ENCODE measurements around the gene SLF2. TPM values are rescaled to one million over a fixed set of nuclear protein-coding genes. Genes with fewer than 3 reads are reported as not detected.

The SLF2 gene
- total RNA-seq, 2 donors from 2014 or later = 14.6 to 41.6 TPM

- Histone ChIP-seq H3K36me3 (peaks cover 6% of the 10 kb centered on the region), H3K4me1 (ENCODE audit: control insufficient read depth in 1 of 2, low read depth in 2 of 2) (peaks cover 17 to 24% of the 10 kb centered on the region in 2 donors), H3K27ac (no peak overlapping the region), H3K9me3 (no peaks in the 10 kb centered on the region), H3K27me3 (replicated peaks; ENCODE audit: insufficient read depth) (no peaks in the 10 kb centered on the region), H3K4me3 (no peak overlapping the region)
- DNase-seq (ENCODE audit: low spot score) = no peak
- TF ChIP-seq CTCF (IDR thresholded peaks at IDR 0.05) = no peak
- ATAC-seq (ENCODE audit: insufficient number of reproducible peaks, low FRiP score, low read depth) = no peak
Observed at GRCh38 chr10:100984672-100985177, 72.0 kb downstream of the SLF2 start.

GRCh38 chr10:100985336-100985735 lies 72.6 kb downstream of the SLF2 start:
- DNase-seq (ENCODE audit: low spot score) = no peak
- Histone ChIP-seq H3K36me3 (peaks cover 6% of the 10 kb centered on the region), H3K9me3 (no peaks in the 10 kb centered on the region), H3K27me3 (replicated peaks; ENCODE audit: insufficient read depth) (no peaks in the 10 kb centered on the region), H3K4me3 (no peak overlapping the region), H3K27ac (no peak overlapping the region), H3K4me1 (ENCODE audit: control insufficient read depth in 1 of 2, low read depth in 2 of 2) (peaks cover 17 to 24% of the 10 kb centered on the region in 2 donors)
- ATAC-seq (ENCODE audit: insufficient number of reproducible peaks, low FRiP score, low read depth) = no peak
- no peak for TF ChIP-seq CTCF (IDR thresholded peaks at IDR 0.05)

- ATAC-seq (ENCODE audit: insufficient number of reproducible peaks, low FRiP score, low read depth) = no peak
- DNase-seq (ENCODE audit: low spot score) = no peak
- H3K4me1 ChIP-seq (ENCODE audit: control insufficient read depth in 1 of 2, low read depth in 2 of 2) = peaks cover 17 to 24% of the 10 kb centered on the region in 2 donors
Observed at GRCh38 chr10:100986623-100986951, 73.8 kb downstream of the SLF2 start.

GRCh38 chr10:100986952-100987684 lies 74.4 kb downstream of the SLF2 start, which contains the start of the genes MRPL43 and TWNK:
Gene MRPL43, minus strand, starts transcription at chr10:100987497. Its CDS starts 54 bp downstream, at chr10:100987443.
Gene TWNK, plus strand, starts transcription at chr10:100987543. Its CDS starts 668 bp downstream, at chr10:100988211.
- Histone ChIP-seq H3K27ac (peak within 1 kb of the TSS; percentile 63 to 68), H3K4me3 (peak within 1 kb of the TSS; percentile 89), H3K36me3 (peaks cover 9% of the 10 kb centered on the region), H3K4me1 (ENCODE audit: control insufficient read depth in 1 of 2, low read depth in 2 of 2) (peaks cover 17 to 24% of the 10 kb centered on the region in 2 donors), H3K27me3 (replicated peaks; ENCODE audit: insufficient read depth) (no peaks in the 10 kb centered on the region), H3K9me3 (no peaks in the 10 kb centered on the region)
- no peak for TF ChIP-seq CTCF (IDR thresholded peaks at IDR 0.05)
- ATAC-seq (ENCODE audit: insufficient number of reproducible peaks, low FRiP score, low read depth) (peak; percentile 37), DNase-seq (ENCODE audit: low spot score) (peak; percentile 65)

More at GRCh38 chr10:100986623-100986951, 73.8 kb downstream of the SLF2 start:
- H3K4me3 ChIP-seq = peak overlapping the region; percentile 89
- no peaks in the 10 kb centered on the region for H3K27me3 ChIP-seq (replicated peaks; ENCODE audit: insufficient read depth)
- peak overlapping the region; percentile 63 to 68 for H3K27ac ChIP-seq
- no peaks in the 10 kb centered on the region for H3K9me3 ChIP-seq
- H3K36me3 ChIP-seq = peaks cover 10% of the 10 kb centered on the region
- TF ChIP-seq CTCF (IDR thresholded peaks at IDR 0.05) = no peak

GRCh38 chr10:100987685-100988049 lies 74.9 kb downstream of the SLF2 start:
- DNase-seq (ENCODE audit: low spot score) = no peak
- Histone ChIP-seq H3K9me3 (no peaks in the 10 kb centered on the region), H3K36me3 (peaks cover 9% of the 10 kb centered on the region), H3K4me1 (ENCODE audit: control insufficient read depth in 1 of 2, low read depth in 2 of 2) (peaks cover 17 to 24% of the 10 kb centered on the region in 2 donors), H3K27ac (peak overlapping the region; percentile 29 to 68), H3K4me3 (peak overlapping the region; percentile 89), H3K27me3 (replicated peaks; ENCODE audit: insufficient read depth) (no peaks in the 10 kb centered on the region)
- TF ChIP-seq CTCF (IDR thresholded peaks at IDR 0.05) = no peak
- ATAC-seq (ENCODE audit: insufficient number of reproducible peaks, low FRiP score, low read depth) = no peak
